HCT116 (cell line): ENCODE measurements around the gene KCNS3. TPM values are rescaled to one million over a fixed set of nuclear protein-coding genes. Genes with fewer than 3 reads are reported as not detected.

ENCODE experiments used
- ATAC-seq: fragments of 200-7000 bp; cut with Tn5 transposase; 2 replicates; pipeline ENCODE4 v1.9.1; 2020; ENCODE audit warnings: mild to moderate bottlenecking, moderate library complexity
- Bru-seq: library from RNA; stranded (reverse); fragments of 400-500 nt; gene quantifications from one replicate; lab custom pipeline; 2021; lab: Mats Ljungman, UMichigan
- BruChase-seq, 2 experiments: library from RNA; stranded (reverse); fragments of 400-500 nt; gene quantifications; one replicate each; lab custom pipeline; 2021; lab: Mats Ljungman, UMichigan
- BruUV-seq: library from RNA; stranded (reverse); fragments of 400-500 nt; replicated peaks from 2 replicates; lab custom pipeline; 2021; lab: Mats Ljungman, UMichigan
- CTCF ChIA-PET: fragments of 300-600 bp; sonication (Branson Sonifier 250); formaldehyde crosslinking; loops from one replicate; lab custom pipeline; 2021; ENCODE audit warnings: antibody characterized with exemption; lab: Charles Lee
- POLR2A ChIA-PET: fragments of 300-600, 350-600 bp; sonication (Branson Sonifier 250); formaldehyde crosslinking; loops from one replicate; lab custom pipeline; 2021; ENCODE audit warnings: antibody characterized with exemption; lab: Charles Lee
- RAD21 ChIA-PET, 2 experiments: fragments of 300-600 bp; sonication (Branson Sonifier 250); formaldehyde crosslinking; loops; one replicate each; lab custom pipeline; 2023; ENCODE audit warnings: low total read pairs in 2 of 2; ENCODE audit not compliant: uncharacterized antibody in 2 of 2, unreplicated experiment in 2 of 2, low non-redundant PET in 1 of 2; lab: Charles Lee
- DNase-seq: peaks from one replicate; pipeline ENCODE4 v3.0.0-alpha.2; 2010; ENCODE audit warnings: low read depth, low spot score
- H2AFZ ChIP-seq: fragments of 200-600 bp; shearing (Covaris generic), sonication (generic); 2 replicates; pipeline ENCODE4 v1.6.1; 2017; ENCODE audit warnings: low read depth, mixed run types, mixed read lengths, antibody characterized with exemption, low read length; ENCODE audit not compliant: poor library complexity, severe bottlenecking
- H3K27ac ChIP-seq: 2 replicates; pipeline ENCODE4 v1.5.1; 2012; ENCODE audit warnings: low read depth, low read length
- H3K27me3 ChIP-seq: fragments of 200-600 bp; sonication (generic); 2 replicates; pipeline ENCODE4 v1.6.1; 2016; ENCODE audit warnings: mixed run types, low read length, mixed read lengths; ENCODE audit not compliant: insufficient read depth
- H3K36me3 ChIP-seq, 2 experiments: fragments of 200-500 bp in 1 of 2; fragments of 200-600 bp in 1 of 2; sonication (Bioruptor generic) in 1 of 2; sonication (generic) in 1 of 2; 2 replicates each; pipeline versions ENCODE4 v1.5.1 to v1.6.1; 2014 to 2016; ENCODE audit warnings: low read length in 2 of 2, inconsistent platforms in 1 of 2, mixed read lengths in 1 of 2, mixed run types in 1 of 2; ENCODE audit not compliant: insufficient read depth in 2 of 2, control insufficient read depth in 1 of 2
- H3K4me1 ChIP-seq, 2 experiments: fragments of 200-600 bp in 1 of 2; sonication (generic) in 1 of 2; 2 replicates each; pipeline versions ENCODE4 v1.5.1 to v1.6.1; 2012 to 2017; ENCODE audit warnings: low read length in 2 of 2, inconsistent platforms in 1 of 2, mild to moderate bottlenecking in 1 of 2, mixed read lengths in 1 of 2, mixed run types in 1 of 2, moderate library complexity in 1 of 2; ENCODE audit not compliant: insufficient read depth in 2 of 2, control insufficient read depth in 1 of 2
- H3K4me2 ChIP-seq: fragments of 200-600 bp; sonication (generic); 2 replicates; pipeline ENCODE4 v1.6.1; 2017; ENCODE audit warnings: mixed run types, low read length, mixed read lengths
- H3K4me3 ChIP-seq, 2 experiments: fragments of 200-600 bp in 1 of 2; sonication (generic) in 1 of 2; replicated peaks in 1 of 2; 2 replicates each; pipeline ENCODE4 v1.5.1; 2011 to 2016; ENCODE audit warnings: low read length in 2 of 2, control low read depth in 1 of 2, low read depth in 1 of 2, mild to moderate bottlenecking in 1 of 2, mixed read lengths in 1 of 2, mixed run types in 1 of 2
- H3K79me2 ChIP-seq: fragments of 200-600 bp; sonication (generic); 2 replicates; pipeline ENCODE4 v1.6.1; 2017; ENCODE audit warnings: mild to moderate bottlenecking, mixed run types, low read length, moderate library complexity, mixed read lengths; ENCODE audit not compliant: insufficient read depth
- H3K9ac ChIP-seq: fragments of 200-600 bp; sonication (generic); 2 replicates; pipeline ENCODE4 v1.6.1; 2016; ENCODE audit warnings: low read length, mixed read lengths
- H3K9me2 ChIP-seq: fragments of 200-600 bp; sonication (generic), shearing (Covaris generic); 2 replicates; pipeline ENCODE4 v1.6.1; 2017; ENCODE audit warnings: mixed run types, mild to moderate bottlenecking, moderate library complexity; ENCODE audit not compliant: insufficient read depth
- H3K9me3 ChIP-seq, 2 experiments: fragments of 200-500 bp in 1 of 2; fragments of 200-600 bp in 1 of 2; sonication (Bioruptor generic) in 1 of 2; sonication (generic) in 1 of 2; 2 replicates each; pipeline ENCODE4 v1.6.1; 2014 to 2017; ENCODE audit warnings: low read length in 2 of 2, mixed read lengths in 2 of 2, inconsistent platforms in 1 of 2, low read depth in 1 of 2, mild to moderate bottlenecking in 1 of 2, mixed run types in 1 of 2, moderate library complexity in 1 of 2; ENCODE audit not compliant: control insufficient read depth in 1 of 2, insufficient read depth in 1 of 2
- H4K20me1 ChIP-seq: fragments of 200-600 bp; sonication (generic), shearing (Covaris generic); 2 replicates; pipeline ENCODE4 v1.6.1; 2017; ENCODE audit warnings: mixed run types, mild to moderate bottlenecking, moderate library complexity; ENCODE audit not compliant: insufficient read depth
- EZH2 ChIP-seq: fragments of 200-600 bp; sonication (generic); IDR thresholded peaks from 2 replicates; pipeline ENCODE4 v1.6.1; 2017; ENCODE audit warnings: antibody characterized with exemption, mixed run types
- EZH2phosphoT487 ChIP-seq: fragments of 200-600 bp; IDR thresholded peaks from 2 replicates; pipeline ENCODE4 v1.6.1; 2018; ENCODE audit warnings: antibody characterized with exemption, borderline replicate concordance
- POLR2AphosphoS5 ChIP-seq: IDR thresholded peaks from 2 replicates; pipeline ENCODE4 v1.6.1; 2011; ENCODE audit warnings: mild to moderate bottlenecking, low read depth, low read length, moderate library complexity
- SRF ChIP-seq: IDR thresholded peaks from 2 replicates; pipeline ENCODE4 v1.6.1; 2012; ENCODE audit warnings: low read depth
- ZBTB33 ChIP-seq: IDR thresholded peaks from 2 replicates; pipeline ENCODE4 v1.6.1; 2011; ENCODE audit warnings: mild to moderate bottlenecking, low read length, moderate library complexity; ENCODE audit not compliant: insufficient replicate concordance; ENCODE audit errors: extremely low read depth
- ZFX ChIP-seq: fragments of 450-650 bp; IDR thresholded peaks from 2 replicates; pipeline ENCODE4 v1.6.1; 2017
- intact Hi-C: fragments of 100-400 bp; cut with micrococcal nuclease; formaldehyde crosslinking; loops from 2 replicates; pipeline ENCODE4 v1.10.0; 2022
- long read RNA-seq: library from polyadenylated mRNA; unstranded; transcript quantifications from one replicate; pipeline ENCODE4 v2.0.0, GENCODE V29; 2021; ENCODE audit not compliant: unreplicated experiment
- polyA plus RNA-seq: library from polyadenylated mRNA; unstranded; fragments of >200 nt; gene quantifications from 2 replicates; pipeline ENCODE4 v1.2.1, GENCODE V29; 2012; ENCODE audit warnings: missing spikeins
- total RNA-seq: library from RNA; stranded (reverse); gene quantifications from one replicate; pipeline ENCODE4 v1.2.1, GENCODE V29; 2021; ENCODE audit not compliant: unreplicated experiment

The KCNS3 gene
- total RNA-seq (5.2 TPM), Bru-seq, nascent RNA (percentile 26 among the genes with signal in this experiment), BruChase-seq, experiment 1, labeled RNA remaining after a 6-hour chase (percentile 19 among the genes with signal in this experiment), BruChase-seq, experiment 2, labeled RNA remaining after a 2-hour chase (percentile 30 among the genes with signal in this experiment)
- 2.5 and 3.9 TPM in 2 replicates for polyA plus RNA-seq
- long read RNA-seq, transcript KCNS3-201 (3 exons, 2,333 nt), result major isoform, 16 of 17 reads
- long read RNA-seq, partial matches to known transcripts, result 0 of 17 reads
- long read RNA-seq, other reads (novel, unspliced or antisense), result 1 of 17 reads

- CTCF ChIA-PET, result interaction anchor here (0.5 to 0.9 kb wide), 2 partner anchors 26 to 123 kb away, joined by 3 read pairs; no protein-coding TSS in a partner anchor
- Histone ChIP-seq H3K4me2 (peak within 1 kb of the TSS; percentile 99), H3K36me3 (no peaks in the 10 kb centered on the region), H3K9me3 (no peaks in the 10 kb centered on the region), H4K20me1 (no peaks in the 10 kb centered on the region), H3K4me3 (peak within 1 kb of the TSS; percentile 61 to 70), H2AFZ (peak within 1 kb of the TSS; percentile 98), H3K27ac (no peak within 1 kb of the TSS; the same call in 1 of the 2 replicates), H3K27me3 (peaks cover 13% of the 10 kb centered on the region; the same call in 1 of the 2 replicates), H3K79me2 (no peaks in the 10 kb centered on the region), H3K4me1 (peaks cover 3 to 22% of the 10 kb centered on the region in 2 experiments; a peak in 3 of 4 replicates), H3K9ac (peak within 1 kb of the TSS; percentile 41), H3K9me2 (no peaks in the 10 kb centered on the region)
- TF ChIP-seq ZBTB33, result no peak
- no peak for TF ChIP-seq EZH2
- 0 out of 2 replicates have a peak, but pooled peaks have one; percentile 15 for TF ChIP-seq ZFX
- TF ChIP-seq POLR2AphosphoS5, result peak; percentile 34; the same call in 1 of the 2 replicates
- no peak for TF ChIP-seq EZH2phosphoT487
- TF ChIP-seq SRF, result no peak
- peak; percentile 85 for ATAC-seq
- RAD21 ChIA-PET, result no interaction called here
- BruUV-seq, result no TSS peak
- DNase-seq, result no peak
- intact Hi-C loops, result loop anchor here (5.0 kb wide), 1 partner anchor 126 kb away; the partner anchor contains the start of genes GEN1 and SMC6
- POLR2A ChIA-PET, result no interaction called here
Observed at GRCh38 chr2:17878281-17879136, at the start of gene KCNS3. Gene KCNS3, plus strand, starts transcription at chr2:17878667. Its CDS starts 52,342 bp downstream, at chr2:17931009.
